ENCODE results near the gene PCK2.

PCK2 gene

GRCh38 chr14:24108336-24108874, 14.3 kb downstream of the PCK2 start:
- peaks cover 13% of the 10 kb centered on the region for H3K36me3 Mint-ChIP-seq (ENCODE audit: low read depth)
- no peaks in the 10 kb centered on the region for H3K9me3 Mint-ChIP-seq
- H3K4me1 Mint-ChIP-seq (ENCODE audit: low read depth) = peaks cover 28% of the 10 kb centered on the region
- H3K27me3 Mint-ChIP-seq = no peaks in the 10 kb centered on the region
- peak overlapping the region; percentile 95 for H3K27ac Mint-ChIP-seq
- peak overlapping the region; percentile 62 for H3K4me3 Mint-ChIP-seq

- Mint-ChIP-seq H3K4me1 (ENCODE audit: low read depth) (peaks cover 34% of the 10 kb centered on the region), H3K4me3 (no peak overlapping the region), H3K9me3 (no peaks in the 10 kb centered on the region), H3K36me3 (ENCODE audit: low read depth) (no peaks in the 10 kb centered on the region), H3K27ac (no peak overlapping the region), H3K27me3 (no peaks in the 10 kb centered on the region)
Measured at GRCh38 chr14:24110060-24110459, 15.9 kb downstream of the PCK2 start.

- H3K36me3 Mint-ChIP-seq (ENCODE audit: low read depth) = no peaks in the 10 kb centered on the region
- H3K27ac Mint-ChIP-seq = peak overlapping the region; percentile 65
- H3K9me3 Mint-ChIP-seq = no peaks in the 10 kb centered on the region
- H3K4me1 Mint-ChIP-seq (ENCODE audit: low read depth) = peaks cover 39% of the 10 kb centered on the region
- H3K27me3 Mint-ChIP-seq = no peaks in the 10 kb centered on the region
- H3K4me3 Mint-ChIP-seq = no peak overlapping the region
Measured at GRCh38 chr14:24110523-24110922, 16.4 kb downstream of the PCK2 start.

GRCh38 chr14:24113379-24113800, 19.3 kb downstream of the PCK2 start:
- H3K27me3 Mint-ChIP-seq = no peaks in the 10 kb centered on the region
- H3K4me3 Mint-ChIP-seq = peak overlapping the region; percentile 98
- peaks cover 7% of the 10 kb centered on the region for H3K36me3 Mint-ChIP-seq (ENCODE audit: low read depth)
- peaks cover 42% of the 10 kb centered on the region for H3K4me1 Mint-ChIP-seq (ENCODE audit: low read depth)
- peak overlapping the region; percentile 100 for H3K27ac Mint-ChIP-seq
- H3K9me3 Mint-ChIP-seq = no peaks in the 10 kb centered on the region

- H3K4me3 Mint-ChIP-seq = peak overlapping the region; percentile 98
- H3K9me3 Mint-ChIP-seq = no peaks in the 10 kb centered on the region
- peak overlapping the region; percentile 100 for H3K27ac Mint-ChIP-seq
- peaks cover 13% of the 10 kb centered on the region for H3K36me3 Mint-ChIP-seq (ENCODE audit: low read depth)
- peaks cover 36% of the 10 kb centered on the region for H3K4me1 Mint-ChIP-seq (ENCODE audit: low read depth)
- H3K27me3 Mint-ChIP-seq = no peaks in the 10 kb centered on the region
Measured at GRCh38 chr14:24113801-24114531, 19.9 kb downstream of the PCK2 start.

GRCh38 chr14:24114532-24115421, 20.7 kb downstream of the PCK2 start, which contains the start of the genes DCAF11 and NRL:
Gene DCAF11 (plus strand): TSS chr14:24114777. CDS start chr14:24115595, 818 bp downstream.
Gene NRL (minus strand): TSS chr14:24114949. CDS start chr14:24082848, 32,101 bp downstream.
- H3K36me3 Mint-ChIP-seq (ENCODE audit: low read depth) = peaks cover 21% of the 10 kb centered on the region

GRCh38 chr14:24115422-24116127, 21.5 kb downstream of the PCK2 start:
- no peaks in the 10 kb centered on the region for H3K9me3 Mint-ChIP-seq
- peak overlapping the region; percentile 100 for H3K27ac Mint-ChIP-seq
- H3K4me1 Mint-ChIP-seq (ENCODE audit: low read depth) = peaks cover 28% of the 10 kb centered on the region
- no peaks in the 10 kb centered on the region for H3K27me3 Mint-ChIP-seq
- peaks cover 24% of the 10 kb centered on the region for H3K36me3 Mint-ChIP-seq (ENCODE audit: low read depth)
- peak overlapping the region; percentile 98 for H3K4me3 Mint-ChIP-seq

More at GRCh38 chr14:24114532-24115421, 20.7 kb downstream of the PCK2 start, which contains the start of the genes DCAF11 and NRL:
- Mint-ChIP-seq H3K4me1 (ENCODE audit: low read depth) (peaks cover 28% of the 10 kb centered on the region), H3K4me3 (peak within 1 kb of the TSS; percentile 98), H3K9me3 (no peaks in the 10 kb centered on the region), H3K27me3 (no peaks in the 10 kb centered on the region), H3K27ac (peak within 1 kb of the TSS; percentile 100)

- Mint-ChIP-seq H3K27me3 (no peaks in the 10 kb centered on the region), H3K9me3 (no peaks in the 10 kb centered on the region), H3K4me3 (peak overlapping the region; percentile 98), H3K4me1 (ENCODE audit: low read depth) (peaks cover 28% of the 10 kb centered on the region), H3K36me3 (ENCODE audit: low read depth) (peaks cover 31% of the 10 kb centered on the region), H3K27ac (no peak overlapping the region)
Measured at GRCh38 chr14:24116128-24116814, 22.2 kb downstream of the PCK2 start.

- Mint-ChIP-seq H3K4me3 (no peak overlapping the region), H3K27ac (no peak overlapping the region), H3K4me1 (ENCODE audit: low read depth) (peaks cover 28% of the 10 kb centered on the region), H3K27me3 (no peaks in the 10 kb centered on the region), H3K36me3 (ENCODE audit: low read depth) (peaks cover 36% of the 10 kb centered on the region), H3K9me3 (no peaks in the 10 kb centered on the region)
Measured at GRCh38 chr14:24117179-24117578, 23.1 kb downstream of the PCK2 start.

GRCh38 chr14:24119691-24120090, 25.6 kb downstream of the PCK2 start:
- Mint-ChIP-seq H3K27me3 (no peaks in the 10 kb centered on the region), H3K4me1 (ENCODE audit: low read depth) (peaks cover 33% of the 10 kb centered on the region), H3K9me3 (no peaks in the 10 kb centered on the region), H3K27ac (no peak overlapping the region), H3K4me3 (no peak overlapping the region), H3K36me3 (ENCODE audit: low read depth) (peaks cover 47% of the 10 kb centered on the region)

GRCh38 chr14:24121210-24121609, 27.1 kb downstream of the PCK2 start:
- Mint-ChIP-seq H3K4me1 (ENCODE audit: low read depth) (peaks cover 18% of the 10 kb centered on the region), H3K36me3 (ENCODE audit: low read depth) (peaks cover 47% of the 10 kb centered on the region), H3K9me3 (no peaks in the 10 kb centered on the region), H3K27ac (no peak overlapping the region), H3K4me3 (no peak overlapping the region), H3K27me3 (no peaks in the 10 kb centered on the region)

- peaks cover 9% of the 10 kb centered on the region for H3K4me1 Mint-ChIP-seq (ENCODE audit: low read depth)
- no peaks in the 10 kb centered on the region for H3K27me3 Mint-ChIP-seq
- H3K27ac Mint-ChIP-seq = no peak overlapping the region
- H3K4me3 Mint-ChIP-seq = no peak overlapping the region
- peaks cover 47% of the 10 kb centered on the region for H3K36me3 Mint-ChIP-seq (ENCODE audit: low read depth)
- no peaks in the 10 kb centered on the region for H3K9me3 Mint-ChIP-seq
Measured at GRCh38 chr14:24122416-24122815, 28.3 kb downstream of the PCK2 start.

GRCh38 chr14:24122898-24123297, 28.8 kb downstream of the PCK2 start:
- no peak overlapping the region for H3K27ac Mint-ChIP-seq
- H3K36me3 Mint-ChIP-seq (ENCODE audit: low read depth) = peaks cover 44% of the 10 kb centered on the region
- no peaks in the 10 kb centered on the region for H3K9me3 Mint-ChIP-seq
- no peaks in the 10 kb centered on the region for H3K27me3 Mint-ChIP-seq
- peaks cover 10% of the 10 kb centered on the region for H3K4me1 Mint-ChIP-seq (ENCODE audit: low read depth)
- H3K4me3 Mint-ChIP-seq = no peak overlapping the region
